A549 (cell line): ENCODE data around the gene POLDIP2.

ENCODE experiments used
- BHLHE40 ChIP-seq: IDR thresholded peaks from 2 replicates; pipeline ENCODE4 v1.6.1; 2012; ENCODE audit warnings: low read depth, low read length, inconsistent platforms
- CBX2 ChIP-seq: fragments of 200-600 bp; sonication (generic); IDR thresholded peaks from 2 replicates; pipeline ENCODE4 v1.6.1; 2016; ENCODE audit warnings: low read depth, mild to moderate bottlenecking, borderline replicate concordance
- CTCF ChIP-seq: fragments of >200 bp; sonication (Bioruptor Twin); formaldehyde crosslinking; IDR thresholded peaks from 3 replicates; pipeline ENCODE4 v1.5.1; 2016
- E2F6 ChIP-seq: IDR thresholded peaks from 2 replicates; pipeline ENCODE4 v1.6.1; 2012; ENCODE audit warnings: low read depth, borderline replicate concordance
- HES2 ChIP-seq: fragments of >200 bp; sonication (Bioruptor Twin); formaldehyde crosslinking; IDR thresholded peaks from 2 replicates; pipeline ENCODE4 v1.6.1; 2016
- POLR2A ChIP-seq: IDR thresholded peaks from 2 replicates; pipeline ENCODE4 v1.6.1; 2012; ENCODE audit warnings: mild to moderate bottlenecking, low read length
- RAD21 ChIP-seq, 2 experiments: fragments of >200 bp in 1 of 2; sonication (Bioruptor Twin) in 1 of 2; formaldehyde crosslinking in 1 of 2; IDR thresholded peaks in 1 of 2; conservative IDR thresholded peaks in 1 of 2; 2 replicates in 1 of 2; 3 replicates in 1 of 2; pipeline ENCODE4 v1.6.1; 2012 to 2018; ENCODE audit warnings: inconsistent platforms in 1 of 2
- SMC3 ChIP-seq: fragments of >200 bp; sonication (Bioruptor Twin); formaldehyde crosslinking; IDR thresholded peaks from 3 replicates; pipeline ENCODE4 v1.6.1; 2018; ENCODE audit warnings: inconsistent platforms

- TF ChIP-seq BHLHE40 (no peak), CTCF (no peak), CBX2 (no peak), POLR2A (no peak), RAD21 (conservative IDR thresholded peaks at IDR 0.05 in 1 of 2, IDR thresholded peaks at IDR 0.05 in 1 of 2) (no peak), E2F6 (no peak), HES2 (no peak), SMC3 (no peak)
These were observed 39.4 kb upstream of the POLDIP2 start for GRCh38 chr17:28396635-28397239.
